BLaER1 (cell line): Measurements from ENCODE around the gene EYS.
"Not testable (repeated sequence)": the region's sequence is repeated elsewhere in the genome, so short reads cannot be mapped to it uniquely, and the experiment has no call there.

ENCODE experiments used
- H3K27ac ChIP-seq: shearing (Covaris generic); formaldehyde crosslinking; 2 replicates; pipeline ENCODE4 v1.8.1; 2022
- H3K27me3 ChIP-seq: shearing (Covaris generic); formaldehyde crosslinking; 2 replicates; pipeline ENCODE4 v1.8.1; 2022
- H3K36me3 ChIP-seq: shearing (Covaris generic); formaldehyde crosslinking; 2 replicates; pipeline ENCODE4 v1.8.1; 2022
- H3K4me1 ChIP-seq: shearing (Covaris generic); formaldehyde crosslinking; 2 replicates; pipeline ENCODE4 v1.8.1; 2022
- H3K4me2 ChIP-seq: shearing (Covaris generic); formaldehyde crosslinking; 2 replicates; pipeline ENCODE4 v1.8.1; 2022
- H3K4me3 ChIP-seq: shearing (Covaris generic); formaldehyde crosslinking; 2 replicates; pipeline ENCODE4 v1.8.1; 2022
- H3K9ac ChIP-seq: shearing (Covaris generic); formaldehyde crosslinking; 2 replicates; pipeline ENCODE4 v1.8.1; 2022
- H3K9me3 ChIP-seq: shearing (Covaris generic); formaldehyde crosslinking; 2 replicates; pipeline ENCODE4 v1.8.1; 2022
- H4K20me1 ChIP-seq: shearing (Covaris generic); formaldehyde crosslinking; 2 replicates; pipeline ENCODE4 v1.8.1; 2022
- Cebpa-rat ChIP-seq: shearing (Covaris generic); IDR thresholded peaks from 2 replicates; pipeline ENCODE4 v1.8.1; 2022

Gene EYS

DNA sequence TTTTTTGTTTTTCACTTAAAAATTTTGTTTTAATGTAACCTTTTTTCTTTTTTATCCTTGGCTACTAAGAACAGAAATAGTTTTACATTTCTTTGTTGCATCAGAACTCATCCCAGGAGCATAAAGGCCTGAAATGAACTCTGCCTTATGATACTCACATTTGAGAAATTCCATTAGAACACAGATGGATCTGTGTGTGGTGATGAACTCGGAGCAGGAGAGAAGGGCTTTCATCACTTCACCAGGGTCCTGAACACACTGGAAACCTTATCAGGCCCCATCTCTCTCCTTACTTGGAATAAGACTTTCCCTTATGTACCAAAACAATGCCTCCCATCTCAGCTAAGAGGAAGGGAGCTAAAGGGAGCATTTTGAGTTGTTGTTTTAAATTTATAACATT is 1932.1 kb downstream of the EYS start:
- no peaks in the 10 kb centered on the region for H3K36me3 ChIP-seq
- no peak overlapping the region for H3K4me2 ChIP-seq
- no peak overlapping the region for H3K9ac ChIP-seq
- no peaks in the 10 kb centered on the region for H3K4me1 ChIP-seq
- H3K9me3 ChIP-seq, result no peaks in the 10 kb centered on the region
- no peaks in the 10 kb centered on the region for H4K20me1 ChIP-seq
- no peak overlapping the region for H3K27ac ChIP-seq
- TF ChIP-seq Cebpa-rat, result no peak
- H3K27me3 ChIP-seq, result no peaks in the 10 kb centered on the region
- no peak overlapping the region for H3K4me3 ChIP-seq

DNA sequence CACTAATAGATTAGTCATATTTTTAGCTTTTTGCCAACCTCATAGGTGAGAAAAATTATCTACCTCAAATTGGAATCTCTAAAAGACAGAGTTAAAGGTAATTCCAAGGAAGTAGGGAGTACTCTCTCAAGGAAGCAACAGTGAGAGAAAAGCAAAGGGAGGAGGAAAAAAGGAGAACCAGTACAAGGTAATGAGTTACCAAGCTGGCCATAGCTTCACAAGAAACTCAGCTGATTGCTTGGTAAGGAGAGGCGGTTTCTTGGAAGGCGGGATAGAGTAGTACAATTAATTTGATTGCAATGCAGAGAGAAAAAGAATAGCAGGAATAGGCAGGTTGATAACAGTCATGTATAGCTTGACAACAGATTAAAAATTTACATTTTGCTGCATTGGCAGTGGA is 1933.8 kb downstream of the EYS start:
- H3K9ac ChIP-seq, result no peak overlapping the region
- TF ChIP-seq Cebpa-rat, result no peak

DNA sequence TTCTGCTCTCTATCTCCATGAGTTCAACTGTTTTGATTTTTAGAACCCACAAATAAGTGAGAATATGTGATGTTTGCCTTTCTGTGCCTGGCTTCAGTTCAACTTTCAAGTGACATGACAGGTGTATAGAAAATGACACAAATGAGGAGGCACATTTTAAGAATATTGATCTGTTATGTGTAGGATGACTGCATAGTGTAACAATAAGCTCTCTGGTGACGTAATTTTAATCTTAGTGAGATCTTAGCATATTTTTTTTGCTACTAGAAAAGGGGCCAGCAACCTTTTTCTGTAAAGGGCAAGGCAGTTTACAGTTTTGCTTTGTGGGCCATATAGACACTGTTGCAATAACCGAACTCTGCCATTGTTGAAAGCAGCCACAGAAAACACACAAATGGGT is 1941.2 kb downstream of the EYS start:
- Histone ChIP-seq H3K9ac (no peak overlapping the region), H3K27me3 (no peaks in the 10 kb centered on the region), H3K9me3 (peaks cover 10% of the 10 kb centered on the region; the same call in 1 of the 2 replicates)

More for the DNA sequence above, 1933.8 kb downstream of the EYS start:
- H3K36me3 ChIP-seq, result no peaks in the 10 kb centered on the region
- H3K9me3 ChIP-seq, result 0 out of 2 replicates have a peak, but pooled peaks cover 4% of the 10 kb centered on the region
- no peak overlapping the region for H3K4me2 ChIP-seq
- H4K20me1 ChIP-seq, result no peaks in the 10 kb centered on the region
- no peak overlapping the region for H3K27ac ChIP-seq
- H3K4me3 ChIP-seq, result no peak overlapping the region
- H3K27me3 ChIP-seq, result no peaks in the 10 kb centered on the region
- no peaks in the 10 kb centered on the region for H3K4me1 ChIP-seq

DNA sequence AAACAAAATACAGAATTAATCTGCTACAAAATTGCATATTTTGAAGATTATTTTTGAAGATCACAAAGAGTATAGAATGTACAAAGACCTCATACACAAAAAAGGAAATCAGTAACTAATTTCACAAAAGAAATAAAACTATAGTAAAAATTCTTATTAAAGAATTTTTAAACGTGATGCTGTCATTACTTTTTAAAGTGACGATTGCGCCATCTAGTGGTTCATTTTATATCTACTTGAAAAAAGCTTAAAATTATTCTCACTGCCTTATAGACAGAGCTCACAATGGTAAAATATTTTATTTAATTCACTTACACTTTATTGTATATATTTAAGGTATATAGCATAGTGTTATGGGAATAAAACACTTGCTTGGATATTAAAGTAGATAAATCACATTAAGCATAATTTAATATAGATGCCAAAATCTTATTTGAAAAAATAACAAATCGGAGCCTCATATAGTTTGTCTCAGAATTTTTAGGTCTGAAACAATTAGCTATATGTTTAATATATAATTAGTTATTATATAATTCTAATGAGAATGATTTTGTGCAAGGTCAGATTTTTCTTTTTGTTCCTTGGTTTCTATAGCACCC is 1942.6 kb downstream of the EYS start:
- H4K20me1 ChIP-seq, result no peaks in the 10 kb centered on the region
- H3K4me2 ChIP-seq, result no peak overlapping the region

More for the DNA sequence above, 1941.2 kb downstream of the EYS start:
- Histone ChIP-seq H3K27ac (no peak overlapping the region), H3K4me2 (no peak overlapping the region), H3K4me3 (no peak overlapping the region), H4K20me1 (no peaks in the 10 kb centered on the region), H3K4me1 (no peaks in the 10 kb centered on the region), H3K36me3 (no peaks in the 10 kb centered on the region)
- TF ChIP-seq Cebpa-rat, result no peak

DNA sequence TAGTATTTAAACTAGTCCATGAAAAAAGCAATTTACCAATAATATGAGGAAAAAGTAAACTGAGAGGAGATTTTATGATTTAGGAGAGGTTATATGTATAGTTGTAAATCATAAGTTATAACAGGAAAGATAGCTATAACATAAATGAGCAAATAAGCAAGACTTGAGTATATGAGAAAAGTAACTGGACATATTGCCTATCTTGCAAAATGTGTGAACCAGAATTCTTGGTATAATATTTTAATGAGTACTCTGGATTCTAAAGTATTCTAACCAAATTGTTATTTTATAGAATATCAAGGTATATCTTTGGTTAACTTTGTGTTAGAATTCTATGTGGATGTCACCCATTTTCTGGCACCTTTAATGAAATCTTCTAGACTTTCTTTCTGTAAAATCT is 1946.8 kb downstream of the EYS start:
- H3K9ac ChIP-seq, result no peak overlapping the region
- H4K20me1 ChIP-seq, result no peaks in the 10 kb centered on the region
- H3K4me1 ChIP-seq, result no peaks in the 10 kb centered on the region
- H3K9me3 ChIP-seq, result peaks cover 21% of the 10 kb centered on the region
- H3K4me2 ChIP-seq, result no peak overlapping the region
- H3K27ac ChIP-seq, result no peak overlapping the region
- H3K27me3 ChIP-seq, result no peaks in the 10 kb centered on the region
- no peaks in the 10 kb centered on the region for H3K36me3 ChIP-seq
- no peak for TF ChIP-seq Cebpa-rat
- H3K4me3 ChIP-seq, result no peak overlapping the region

More for the DNA sequence above, 1942.6 kb downstream of the EYS start:
- Histone ChIP-seq H3K36me3 (no peaks in the 10 kb centered on the region), H3K4me3 (no peak overlapping the region), H3K27me3 (no peaks in the 10 kb centered on the region), H3K4me1 (no peaks in the 10 kb centered on the region), H3K9me3 (peaks cover 10% of the 10 kb centered on the region; the same call in 1 of the 2 replicates), H3K9ac (no peak overlapping the region), H3K27ac (no peak overlapping the region)
- TF ChIP-seq Cebpa-rat, result no peak

- H3K4me1 ChIP-seq, result no peaks in the 10 kb centered on the region
- H3K9me3 ChIP-seq, result peaks cover 21% of the 10 kb centered on the region
- no peak overlapping the region for H3K4me2 ChIP-seq
- no peak overlapping the region for H3K27ac ChIP-seq
- TF ChIP-seq Cebpa-rat, result no peak
- no peak overlapping the region for H3K9ac ChIP-seq
- no peaks in the 10 kb centered on the region for H4K20me1 ChIP-seq
- no peaks in the 10 kb centered on the region for H3K36me3 ChIP-seq
- no peak overlapping the region for H3K4me3 ChIP-seq
- no peaks in the 10 kb centered on the region for H3K27me3 ChIP-seq
Measured at GRCh38 chr6:63759605-63760105, 1947.4 kb downstream of the EYS start.

GRCh38 chr6:63757826-63758225 is 1949.2 kb downstream of the EYS start:
- Histone ChIP-seq H3K4me3 (no peak overlapping the region), H3K27me3 (no peaks in the 10 kb centered on the region), H3K4me2 (no peak overlapping the region), H3K27ac (no peak overlapping the region), H3K9me3 (peaks cover 21% of the 10 kb centered on the region), H3K4me1 (no peaks in the 10 kb centered on the region), H3K36me3 (no peaks in the 10 kb centered on the region), H4K20me1 (no peaks in the 10 kb centered on the region), H3K9ac (no peak overlapping the region)
- no peak for TF ChIP-seq Cebpa-rat

- not testable (repeated sequence) for H3K4me1 ChIP-seq, H3K27ac ChIP-seq, H3K9ac ChIP-seq, H3K4me3 ChIP-seq, H3K4me2 ChIP-seq, H3K27me3 ChIP-seq, H3K36me3 ChIP-seq, H4K20me1 ChIP-seq
- peaks cover 21% of the 10 kb centered on the region for H3K9me3 ChIP-seq
Measured at GRCh38 chr6:63757275-63757674, 1949.8 kb downstream of the EYS start.

GRCh38 chr6:63750400-63750799 is 1956.6 kb downstream of the EYS start:
- Histone ChIP-seq H3K27me3 (no peaks in the 10 kb centered on the region), H3K27ac (no peak overlapping the region), H3K4me3 (no peak overlapping the region), H3K4me1 (no peaks in the 10 kb centered on the region), H3K9me3 (0 out of 2 replicates have a peak, but pooled peaks cover under 1% of the 10 kb centered on the region), H3K36me3 (no peaks in the 10 kb centered on the region), H4K20me1 (no peaks in the 10 kb centered on the region), H3K9ac (no peak overlapping the region), H3K4me2 (no peak overlapping the region)
- no peak for TF ChIP-seq Cebpa-rat

DNA sequence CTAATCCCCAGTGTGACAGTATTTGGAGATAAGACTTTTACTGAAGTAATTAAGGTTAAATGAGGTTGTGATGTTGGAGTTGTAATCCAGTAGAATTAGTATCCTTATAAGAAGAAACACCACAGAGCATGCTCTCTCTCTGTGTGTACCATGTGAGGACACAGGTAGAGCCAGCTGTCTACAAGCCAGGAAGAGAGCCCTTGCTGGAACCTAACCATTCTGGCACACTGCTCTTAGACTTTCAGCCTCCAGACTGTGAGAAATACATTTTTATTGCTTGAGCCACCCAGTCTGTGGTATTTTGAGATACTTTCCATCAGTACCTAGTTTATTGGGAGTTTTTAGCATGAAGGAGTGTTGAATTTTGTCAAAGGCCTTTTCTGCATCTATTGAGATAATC is 1961.2 kb downstream of the EYS start:
- H3K36me3 ChIP-seq, result no peaks in the 10 kb centered on the region
- H3K27ac ChIP-seq, result no peak overlapping the region
- no peaks in the 10 kb centered on the region for H3K4me1 ChIP-seq
- H3K9ac ChIP-seq, result no peak overlapping the region
- no peak overlapping the region for H3K4me2 ChIP-seq
- H3K27me3 ChIP-seq, result no peaks in the 10 kb centered on the region
- TF ChIP-seq Cebpa-rat, result no peak
- no peak overlapping the region for H3K4me3 ChIP-seq
- H4K20me1 ChIP-seq, result no peaks in the 10 kb centered on the region
- no peaks in the 10 kb centered on the region for H3K9me3 ChIP-seq

GRCh38 chr6:63744810-63745209 is 1962.2 kb downstream of the EYS start:
- H3K4me2 ChIP-seq, result no peak overlapping the region
- no peaks in the 10 kb centered on the region for H4K20me1 ChIP-seq
- no peak overlapping the region for H3K9ac ChIP-seq
- H3K36me3 ChIP-seq, result no peaks in the 10 kb centered on the region
- H3K4me1 ChIP-seq, result no peaks in the 10 kb centered on the region
- no peak overlapping the region for H3K27ac ChIP-seq
- no peak overlapping the region for H3K4me3 ChIP-seq
- peaks cover 5% of the 10 kb centered on the region for H3K9me3 ChIP-seq
- no peak for TF ChIP-seq Cebpa-rat
- no peaks in the 10 kb centered on the region for H3K27me3 ChIP-seq
